HepG2 (cell line): ENCODE results near the gene SLC1A2. TPM values are rescaled to one million over a fixed set of nuclear protein-coding genes. Genes with fewer than 3 reads are reported as not detected.

Experiments used
- ATAC-seq: fragments of 200-7000 bp; cut with Tn5 transposase; 3 replicates; pipeline ENCODE4 v1.9.1; 2020; ENCODE audit warnings: mild to moderate bottlenecking, moderate library complexity
- BruUV-seq: library from RNA; stranded (reverse); fragments of 400-500 nt; replicated peaks from 2 replicates; lab custom pipeline; 2021; lab: Mats Ljungman, UMichigan
- CTCF ChIA-PET: fragments of 300-600 bp; formaldehyde crosslinking; extraction: SDS; loops from one replicate; lab custom pipeline; 2021; ENCODE audit warnings: low total read pairs, inconsistent platforms, low intra/inter-chr PET ratio; lab: Yijun Ruan, JAX
- POLR2A ChIA-PET: fragments of 350-600 bp; sonication (Branson Sonifier 250); formaldehyde crosslinking; loops from one replicate; lab custom pipeline; 2020; ENCODE audit warnings: antibody characterized with exemption, inconsistent platforms; lab: Yijun Ruan, JAX
- DNase-seq: peaks from one replicate; pipeline ENCODE4 v3.0.0-alpha.2; 2015; ENCODE audit warnings: low spot score
- FAIRE-seq: peaks from 3 replicates; lab custom pipeline; 2011; peaks lifted over from hg19 to GRCh38; lab: Jason Lieb, UNC
- H2AFZ ChIP-seq: one replicate; pipeline ENCODE4 v1.6.1; 2011; ENCODE audit warnings: low read length, inconsistent platforms
- H3K27ac ChIP-seq: fragments of 300-600 bp; 3 replicates; pipeline ENCODE4 v1.8.0; 2011; ENCODE audit warnings: mixed run types, mild to moderate bottlenecking, mixed read lengths, low read length, inconsistent platforms; ENCODE audit not compliant: insufficient read depth; ENCODE audit errors: extremely low read length
- H3K27me3 ChIP-seq, 2 experiments: fragments of 200-600 bp in 1 of 2; 2 replicates in 1 of 2; 3 replicates in 1 of 2; pipeline versions ENCODE4 v1.6.0 to v1.8.0; 2011; ENCODE audit warnings: low read length in 2 of 2, mild to moderate bottlenecking in 2 of 2, moderate library complexity in 2 of 2, inconsistent platforms in 1 of 2; ENCODE audit not compliant: insufficient read depth in 2 of 2, control insufficient read depth in 1 of 2
- H3K36me3 ChIP-seq, 2 experiments: fragments of 200-600 bp in 1 of 2; replicated peaks in 1 of 2; 2 replicates in 1 of 2; 3 replicates in 1 of 2; pipeline versions ENCODE4 v1.5.1 to v1.8.0; 2011; ENCODE audit warnings: low read length in 2 of 2, inconsistent platforms in 1 of 2; ENCODE audit not compliant: insufficient read depth in 2 of 2, control insufficient read depth in 1 of 2
- H3K4me1 ChIP-seq: 2 replicates; pipeline ENCODE4 v1.5.1; 2012; ENCODE audit warnings: low read length, inconsistent platforms; ENCODE audit not compliant: insufficient read depth
- H3K4me2 ChIP-seq: 2 replicates; pipeline ENCODE4 v1.6.0; 2011; ENCODE audit warnings: low read depth, low read length, inconsistent platforms
- H3K4me3 ChIP-seq, 3 experiments: fragments of 200-600 bp in 1 of 3; sonication (generic), shearing (Covaris generic) in 1 of 3; replicated peaks in 1 of 3; 2 replicates each; pipeline ENCODE4 v1.5.1; 2011 to 2016; ENCODE audit warnings: low read length in 3 of 3, inconsistent platforms in 2 of 3, low read depth in 2 of 3, mild to moderate bottlenecking in 2 of 3, control low read depth in 1 of 3, mixed read lengths in 1 of 3; ENCODE audit not compliant: insufficient read depth in 1 of 3
- H3K79me2 ChIP-seq: one replicate; pipeline ENCODE4 v1.6.1; 2011; ENCODE audit warnings: low read length, inconsistent platforms; ENCODE audit not compliant: insufficient read depth
- H3K9ac ChIP-seq: 2 replicates; pipeline ENCODE4 v1.6.0; 2011; ENCODE audit warnings: mild to moderate bottlenecking, low read depth, low read length, inconsistent platforms; ENCODE audit not compliant: insufficient read depth
- H3K9me3 ChIP-seq: 2 replicates; pipeline ENCODE4 v1.5.1; 2012; ENCODE audit warnings: mild to moderate bottlenecking, low read length
- H4K20me1 ChIP-seq: 2 replicates; pipeline ENCODE4 v1.6.0; 2011; ENCODE audit warnings: inconsistent platforms, mild to moderate bottlenecking, low read length, moderate library complexity; ENCODE audit not compliant: insufficient read depth
- ATF2 ChIP-seq: sonication (generic); formaldehyde crosslinking; IDR thresholded peaks from 2 replicates; pipeline ENCODE4 v1.4.0; 2020; ENCODE audit warnings: missing genetic modification reagents
- CREB1 ChIP-seq, 2 experiments: fragments of 450-650 bp in 1 of 2; IDR thresholded peaks; 2 replicates each; pipeline ENCODE4 v1.6.1; 2016 to 2017; ENCODE audit warnings: control low read depth in 1 of 2, mild to moderate bottlenecking in 1 of 2, missing compliant biosample characterization in 1 of 2, missing genetic modification characterization in 1 of 2
- CTCF ChIP-seq: sonication (generic); formaldehyde crosslinking; IDR thresholded peaks from 2 replicates; pipeline ENCODE4 v1.5.0; 2020; ENCODE audit warnings: mild to moderate bottlenecking, missing genetic modification reagents, moderate library complexity
- HNRNPL ChIP-seq: fragments of 200-400 bp; formaldehyde crosslinking; IDR thresholded peaks from 2 replicates; pipeline ENCODE4 v1.6.1; 2017; ENCODE audit warnings: mild to moderate bottlenecking, low read depth, low read length
- RCOR2 ChIP-seq: IDR thresholded peaks from 2 replicates; pipeline ENCODE4 v1.6.1; 2016; ENCODE audit warnings: missing biosample characterization, missing genetic modification reagents
- SMYD3 ChIP-seq: sonication (generic); formaldehyde crosslinking; IDR thresholded peaks from 2 replicates; pipeline ENCODE4 v1.8.1; 2023; ENCODE audit warnings: mild to moderate bottlenecking, missing genetic modification reagents
- STAG1 ChIP-seq: sonication (generic); formaldehyde crosslinking; IDR thresholded peaks from 2 replicates; pipeline ENCODE4 v1.4.0; 2020; ENCODE audit warnings: missing genetic modification reagents
- TCF12 ChIP-seq, 2 experiments: fragments of 450-650 bp in 1 of 2; sonication (generic) in 1 of 2; formaldehyde crosslinking in 1 of 2; IDR thresholded peaks; 2 replicates each; pipeline versions ENCODE4 v1.6.1 to v1.8.0; 2017 to 2022; ENCODE audit warnings: antibody characterized with exemption in 1 of 2, mild to moderate bottlenecking in 1 of 2, missing genetic modification reagents in 1 of 2, moderate library complexity in 1 of 2
- ZNF550 ChIP-seq: sonication (generic); formaldehyde crosslinking; IDR thresholded peaks from 2 replicates; pipeline ENCODE4 v1.4.0; 2020; ENCODE audit warnings: mild to moderate bottlenecking, missing genetic modification reagents, borderline replicate concordance
- ZNF724P ChIP-seq: sonication (generic); formaldehyde crosslinking; IDR thresholded peaks from 2 replicates; pipeline ENCODE4 v1.8.0; 2022; ENCODE audit warnings: missing genetic modification reagents, borderline replicate concordance
- ZNF768 ChIP-seq: sonication (generic); formaldehyde crosslinking; IDR thresholded peaks from 2 replicates; pipeline ENCODE4 v1.4.0; 2020; ENCODE audit warnings: missing genetic modification reagents
- WGBS: methylation state at CpG from one replicate; pipeline ENCODE4 v1.1.6; 2017; ENCODE audit warnings: low lambda C conversion rate; 5-methylcytosine and 5-hydroxymethylcytosine counted together
- in situ Hi-C: cut with HindIII; loops from 2 replicates; pipeline ENCODE4 v1.10.0; 2017; ENCODE audit warnings: low pct_unique_long_range_greater_than_20kb; ENCODE audit not compliant: extremely low pct_ligation_motif_present
- intact Hi-C: fragments of 100-400 bp; cut with micrococcal nuclease; formaldehyde crosslinking; loops from one replicate; pipeline ENCODE4 v1.10.0; 2022; ENCODE audit not compliant: unreplicated experiment
- polyA plus RNA-seq, 8 experiments: library from polyadenylated mRNA; depleted of rRNA in 3 of 8; stranded (reverse) in 7 of 8; unstranded in 1 of 8; fragments of >200 nt; fragmentation: Illumina TruSeq in 4 of 8; extraction: Trizol in 4 of 8; gene quantifications; 2 replicates each; pipeline versions ENCODE4 v1.2.1 to v1.2.3, GENCODE V29; 2011 to 2016; ENCODE audit warnings: low read depth in 4 of 8, missing spikeins in 1 of 8, mixed read lengths in 1 of 8; ENCODE audit not compliant: insufficient read depth in 1 of 8
- total RNA-seq, 5 experiments: library from RNA; depleted of rRNA; stranded (reverse); fragments of >200 nt; fragmentation: Illumina TruSeq; extraction: Trizol; gene quantifications; 2 replicates each; pipeline ENCODE4 v1.2.3, GENCODE V29; 2016; ENCODE audit warnings: low read depth in 1 of 5

The SLC1A2 gene
- total and polyA plus RNA-seq, 2 of the 13 experiments (the other 11 are each of a cell fraction or from before 2014, with no cell fraction given): 23.2 to 43.2 TPM

DNA sequence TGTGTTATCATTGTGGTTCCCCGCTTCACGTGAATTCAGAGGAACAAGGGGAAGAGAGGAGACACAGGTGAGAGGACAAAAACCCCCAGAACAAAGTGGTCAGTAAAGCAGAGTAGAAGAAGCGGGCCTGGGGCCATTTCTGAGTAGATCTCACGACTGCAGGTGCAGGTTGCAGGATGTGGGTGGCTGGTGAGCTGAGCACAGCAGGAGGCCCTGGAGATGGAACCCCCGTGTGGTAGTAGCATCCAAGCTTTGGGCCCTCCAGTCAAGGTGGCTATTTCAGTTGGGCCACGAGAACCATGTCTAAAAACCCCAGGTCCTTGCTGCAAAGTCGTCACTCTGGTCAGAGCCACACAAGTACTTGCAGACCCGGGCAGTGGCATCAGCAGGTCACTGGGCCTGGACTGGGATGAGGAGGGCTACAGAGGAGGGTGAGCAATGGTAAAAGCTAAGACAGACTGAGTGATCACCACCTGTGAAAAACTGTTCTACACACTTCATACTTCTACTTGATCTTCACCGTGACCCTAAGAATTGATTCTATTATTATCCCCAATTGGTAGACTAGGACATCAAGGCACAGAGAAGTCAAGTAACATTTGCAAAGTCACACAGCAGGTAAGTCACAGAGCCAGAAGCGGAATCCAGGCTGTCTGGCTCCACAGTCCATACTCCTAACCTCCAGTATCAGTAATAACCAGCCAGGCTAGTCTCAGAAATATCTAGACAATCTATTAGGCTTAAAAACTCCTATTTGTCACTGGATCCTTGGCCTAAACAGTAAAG lies 43.8 kb downstream of the SLC1A2 start:
- Histone ChIP-seq H3K4me2 (no peak overlapping the region), H3K36me3 (no peaks in the 10 kb centered on the region), H3K4me1 (peaks cover 11% of the 10 kb centered on the region), H4K20me1 (no peaks in the 10 kb centered on the region), H3K9me3 (no peaks in the 10 kb centered on the region), H2AFZ (no peak overlapping the region), H3K4me3 (no peak overlapping the region), H3K9ac (no peak overlapping the region), H3K27me3 (no peaks in the 10 kb centered on the region), H3K27ac (no peak overlapping the region), H3K79me2 (no peaks in the 10 kb centered on the region)
- TF ChIP-seq ZNF724P (CRISPR knock-in tag) (no peak), ZNF768 (peak; percentile 50; the same call in 1 of the 2 replicates)
- in situ Hi-C loops (loop anchor here (25.0 kb wide), 2 partner anchors 788 to 1013 kb away; partner anchors contain the start of gene ABTB2), intact Hi-C loops (no loop called here)
- ATAC-seq: no peak
- BruUV-seq: no TSS peak
- 39% methylated on average over 10 of the region's 10 CpGs for WGBS
- ChIA-PET CTCF (no interaction called here), POLR2A (no interaction called here)
- DNase-seq: no peak
- no peak for FAIRE-seq

- Histone ChIP-seq H3K4me3 (no peak overlapping the region), H3K27me3 (no peaks in the 10 kb centered on the region), H3K36me3 (no peaks in the 10 kb centered on the region), H4K20me1 (no peaks in the 10 kb centered on the region), H3K4me1 (peaks cover 11% of the 10 kb centered on the region), H3K79me2 (no peaks in the 10 kb centered on the region), H3K4me2 (0 out of 2 replicates have a peak overlapping the region, but pooled peaks have one; percentile 15), H3K9me3 (no peaks in the 10 kb centered on the region), H2AFZ (no peak overlapping the region), H3K9ac (no peak overlapping the region), H3K27ac (no peak overlapping the region)
- 59% methylated on average over 2 of the region's 2 CpGs for WGBS
- DNase-seq (peak; percentile 28), ATAC-seq (peak; percentile 95), FAIRE-seq (no peak)
- BruUV-seq: no TSS peak
- CTCF ChIA-PET: no interaction called here
- in situ Hi-C loops (no loop called here), intact Hi-C loops (no loop called here)
- POLR2A ChIA-PET: interaction anchor here (1.0 to 1.8 kb wide), 2 partner anchors 13 to 37 kb away, joined by 4 to 9 read pairs; no protein-coding TSS in a partner anchor
- no peak for TF ChIP-seq SMYD3 (CRISPR knock-in tag)
- TF ChIP-seq CTCF (CRISPR knock-in tag): peak; percentile 48
- TF ChIP-seq CREB1 (IDR thresholded peaks at IDR 0.05): no peak
- TF ChIP-seq CREB1 (CRISPR knock-in tag; IDR thresholded peaks at IDR 0.05): no peak
- no peak for TF ChIP-seq RCOR2
- no peak for TF ChIP-seq ZNF550 (CRISPR knock-in tag)
- TF ChIP-seq HNRNPL: peak; percentile 85
- TF ChIP-seq STAG1 (CRISPR knock-in tag): 0 out of 2 replicates have a peak, but pooled peaks have one; percentile 16
- no peak for TF ChIP-seq TCF12 (IDR thresholded peaks at IDR 0.05)
- TF ChIP-seq TCF12 (CRISPR knock-in tag; IDR thresholded peaks at IDR 0.05): no peak
- no peak for TF ChIP-seq ATF2
Observed at GRCh38 chr11:35373284-35373933, 45.9 kb downstream of the SLC1A2 start.
